Frontal cortex (tissue), 4 donors: ENCODE measurements around the gene MAGEA8. TPM values are rescaled to one million over a fixed set of nuclear protein-coding genes. Genes with fewer than 3 reads are reported as not detected.
"Not testable (repeated sequence)": the region's sequence is repeated elsewhere in the genome, so short reads cannot be mapped to it uniquely, and the experiment has no call there.

ENCODE experiments used
- DNase-seq, 2 donors: peaks; one replicate each; pipeline ENCODE4 v3.0.0; 2012; ENCODE audit warnings: low spot score in 2 of 2
- FAIRE-seq: peaks from 2 replicates; lab custom pipeline; 2012; peaks lifted over from hg19 to GRCh38; lab: Jason Lieb, UNC
- total RNA-seq: library from RNA; depleted of rRNA; stranded (reverse); fragments of >200 nt; gene quantifications from one replicate; pipeline ENCODE4 v1.2.3, GENCODE V29; 2014
- donor health status: control.
- donor health status: control.
- donor health status: control.

The MAGEA8 gene
- total RNA-seq, 1 donor from 2014 or later: not detected

- DNase-seq: no peak
- FAIRE-seq: no peak
Measured at GRCh38 chrX:149898554-149898953, 17.6 kb downstream of the MAGEA8 start.

- FAIRE-seq (no peak), DNase-seq (no peak)
Measured at GRCh38 chrX:149903889-149904748, 23.1 kb downstream of the MAGEA8 start.

- FAIRE-seq: no peak
- no peak for DNase-seq
Measured at GRCh38 chrX:149908308-149908707, 27.3 kb downstream of the MAGEA8 start.

- FAIRE-seq (no peak), DNase-seq (no peak)
Measured at GRCh38 chrX:149908727-149909126, 27.7 kb downstream of the MAGEA8 start.

GRCh38 chrX:149909324-149910177, 28.6 kb downstream of the MAGEA8 start:
- no peak for FAIRE-seq
- no peak for DNase-seq

- DNase-seq (no peak), FAIRE-seq (no peak)
Measured at GRCh38 chrX:149910178-149910695, 29.3 kb downstream of the MAGEA8 start.

GRCh38 chrX:149916745-149917392, 35.9 kb downstream of the MAGEA8 start:
- DNase-seq (no peak), FAIRE-seq (no peak)

- not testable (repeated sequence) for DNase-seq, FAIRE-seq
Measured at GRCh38 chrX:149923836-149924235, 42.9 kb downstream of the MAGEA8 start.

- DNase-seq, FAIRE-seq: not testable (repeated sequence)
Measured at GRCh38 chrX:149924434-149924833, 43.5 kb downstream of the MAGEA8 start.

- not testable (repeated sequence) for DNase-seq, FAIRE-seq
Measured at GRCh38 chrX:149927245-149927963, 46.4 kb downstream of the MAGEA8 start.

GRCh38 chrX:149927964-149928258, 46.9 kb downstream of the MAGEA8 start:
- not testable (repeated sequence) for FAIRE-seq, DNase-seq

GRCh38 chrX:149928635-149929034, 47.7 kb downstream of the MAGEA8 start:
- not testable (repeated sequence) for FAIRE-seq, DNase-seq

GRCh38 chrX:149929400-149929799, 48.4 kb downstream of the MAGEA8 start, which contains the start of gene HSFX4:
Gene HSFX4 (plus strand): TSS chrX:149929573. CDS start chrX:149929645, 72 bp downstream.
- not testable (repeated sequence) for FAIRE-seq, DNase-seq

GRCh38 chrX:149931355-149931754, 50.4 kb downstream of the MAGEA8 start:
- not testable (repeated sequence) for FAIRE-seq, DNase-seq

- not testable (repeated sequence) for FAIRE-seq, DNase-seq
Measured at GRCh38 chrX:149932150-149932549, 51.2 kb downstream of the MAGEA8 start.

GRCh38 chrX:149932970-149933369, 52.0 kb downstream of the MAGEA8 start:
- DNase-seq, FAIRE-seq: not testable (repeated sequence)

GRCh38 chrX:149933547-149933946, 52.6 kb downstream of the MAGEA8 start:
- FAIRE-seq, DNase-seq: not testable (repeated sequence)
